WTC11 (cell line): ENCODE data around the gene PEX7.

ENCODE experiments used
- ETV6 ChIP-seq: sonication (generic); formaldehyde crosslinking; IDR thresholded peaks from 2 replicates; pipeline ENCODE4 v1.8.1; 2022; ENCODE audit warnings: mild to moderate bottlenecking, missing genetic modification reagents
- FOXJ3 ChIP-seq: sonication (generic); formaldehyde crosslinking; IDR thresholded peaks from 2 replicates; pipeline ENCODE4 v1.9.0; 2021; ENCODE audit warnings: missing genetic modification reagents, mild to moderate bottlenecking, borderline replicate concordance
- NFE2L1 ChIP-seq: sonication (generic); formaldehyde crosslinking; IDR thresholded peaks from 2 replicates; pipeline ENCODE4 v1.8.1; 2023; ENCODE audit warnings: missing genetic modification reagents
- TEAD4 ChIP-seq: sonication (generic); formaldehyde crosslinking; IDR thresholded peaks from 2 replicates; pipeline ENCODE4 v1.8.0; 2022; ENCODE audit warnings: mild to moderate bottlenecking, missing genetic modification reagents
- TP53 ChIP-seq: sonication (generic); formaldehyde crosslinking; IDR thresholded peaks from 2 replicates; pipeline ENCODE4 v1.8.1; 2023; ENCODE audit warnings: mild to moderate bottlenecking, missing genetic modification reagents
- ZNF416 ChIP-seq: fragments of 250-450 bp; sonication (Bioruptor Pico); IDR thresholded peaks from 2 replicates; pipeline ENCODE4 v1.9.0; 2021; ENCODE audit warnings: mild to moderate bottlenecking, inconsistent platforms
- TF ChIP-seq, protein P1 (sequence below): sonication (generic); formaldehyde crosslinking; IDR thresholded peaks from 2 replicates; pipeline ENCODE4 v1.8.0; 2022; ENCODE audit warnings: mild to moderate bottlenecking, missing genetic modification reagents
- TF ChIP-seq, protein P2 (sequence below): fragments of 200-600 bp; IDR thresholded peaks from 2 replicates; pipeline ENCODE4 v1.8.0; 2022; ENCODE audit warnings: antibody characterized with exemption
- TF ChIP-seq, protein P3 (sequence below): sonication (generic); formaldehyde crosslinking; IDR thresholded peaks from 2 replicates; pipeline ENCODE4 v1.8.1; 2023; ENCODE audit warnings: mild to moderate bottlenecking, missing genetic modification reagents, moderate library complexity
- TF ChIP-seq, protein P4 (sequence below): sonication (generic); formaldehyde crosslinking; IDR thresholded peaks from 2 replicates; pipeline ENCODE4 v1.8.0; 2022; ENCODE audit warnings: mild to moderate bottlenecking, missing genetic modification reagents

DNA sequence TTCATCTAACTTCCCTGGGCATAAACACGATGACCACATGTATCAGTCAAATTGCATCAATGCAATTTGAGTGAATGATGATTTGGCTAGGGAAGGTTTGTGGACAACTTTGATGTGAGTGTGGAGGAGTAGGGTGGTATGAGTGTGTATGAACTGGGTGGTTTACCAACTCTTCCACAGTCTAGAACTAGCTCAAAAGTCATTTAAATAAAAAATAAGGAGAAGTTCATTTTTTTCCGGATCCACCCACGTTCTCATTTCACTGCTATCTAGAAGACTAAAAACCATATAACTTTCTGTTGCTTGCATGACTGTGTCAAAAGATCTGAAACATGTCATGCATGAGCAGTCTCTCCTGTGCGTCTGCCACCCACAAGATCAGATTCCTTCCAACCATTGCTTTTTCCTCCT is 123.3 kb downstream of the PEX7 start:
- TF ChIP-seq, protein P1, sequence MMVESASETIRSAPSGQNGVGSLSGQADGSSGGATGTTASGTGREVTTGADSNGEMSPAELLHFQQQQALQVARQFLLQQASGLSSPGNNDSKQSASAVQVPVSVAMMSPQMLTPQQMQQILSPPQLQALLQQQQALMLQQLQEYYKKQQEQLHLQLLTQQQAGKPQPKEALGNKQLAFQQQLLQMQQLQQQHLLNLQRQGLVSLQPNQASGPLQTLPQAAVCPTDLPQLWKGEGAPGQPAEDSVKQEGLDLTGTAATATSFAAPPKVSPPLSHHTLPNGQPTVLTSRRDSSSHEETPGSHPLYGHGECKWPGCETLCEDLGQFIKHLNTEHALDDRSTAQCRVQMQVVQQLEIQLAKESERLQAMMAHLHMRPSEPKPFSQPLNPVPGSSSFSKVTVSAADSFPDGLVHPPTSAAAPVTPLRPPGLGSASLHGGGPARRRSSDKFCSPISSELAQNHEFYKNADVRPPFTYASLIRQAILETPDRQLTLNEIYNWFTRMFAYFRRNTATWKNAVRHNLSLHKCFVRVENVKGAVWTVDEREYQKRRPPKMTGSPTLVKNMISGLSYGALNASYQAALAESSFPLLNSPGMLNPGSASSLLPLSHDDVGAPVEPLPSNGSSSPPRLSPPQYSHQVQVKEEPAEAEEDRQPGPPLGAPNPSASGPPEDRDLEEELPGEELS (CRISPR knock-in tag): no peak
- TF ChIP-seq, protein P2, sequence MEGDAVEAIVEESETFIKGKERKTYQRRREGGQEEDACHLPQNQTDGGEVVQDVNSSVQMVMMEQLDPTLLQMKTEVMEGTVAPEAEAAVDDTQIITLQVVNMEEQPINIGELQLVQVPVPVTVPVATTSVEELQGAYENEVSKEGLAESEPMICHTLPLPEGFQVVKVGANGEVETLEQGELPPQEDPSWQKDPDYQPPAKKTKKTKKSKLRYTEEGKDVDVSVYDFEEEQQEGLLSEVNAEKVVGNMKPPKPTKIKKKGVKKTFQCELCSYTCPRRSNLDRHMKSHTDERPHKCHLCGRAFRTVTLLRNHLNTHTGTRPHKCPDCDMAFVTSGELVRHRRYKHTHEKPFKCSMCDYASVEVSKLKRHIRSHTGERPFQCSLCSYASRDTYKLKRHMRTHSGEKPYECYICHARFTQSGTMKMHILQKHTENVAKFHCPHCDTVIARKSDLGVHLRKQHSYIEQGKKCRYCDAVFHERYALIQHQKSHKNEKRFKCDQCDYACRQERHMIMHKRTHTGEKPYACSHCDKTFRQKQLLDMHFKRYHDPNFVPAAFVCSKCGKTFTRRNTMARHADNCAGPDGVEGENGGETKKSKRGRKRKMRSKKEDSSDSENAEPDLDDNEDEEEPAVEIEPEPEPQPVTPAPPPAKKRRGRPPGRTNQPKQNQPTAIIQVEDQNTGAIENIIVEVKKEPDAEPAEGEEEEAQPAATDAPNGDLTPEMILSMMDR: no peak
- TF ChIP-seq ZNF416: no peak
- no peak for TF ChIP-seq FOXJ3 (CRISPR knock-in tag)
- no peak for TF ChIP-seq NFE2L1
- no peak for TF ChIP-seq TP53 (CRISPR knock-in tag)
- no peak for TF ChIP-seq ETV6 (CRISPR knock-in tag)
- no peak for TF ChIP-seq TEAD4 (CRISPR knock-in tag)
- TF ChIP-seq, protein P3, sequence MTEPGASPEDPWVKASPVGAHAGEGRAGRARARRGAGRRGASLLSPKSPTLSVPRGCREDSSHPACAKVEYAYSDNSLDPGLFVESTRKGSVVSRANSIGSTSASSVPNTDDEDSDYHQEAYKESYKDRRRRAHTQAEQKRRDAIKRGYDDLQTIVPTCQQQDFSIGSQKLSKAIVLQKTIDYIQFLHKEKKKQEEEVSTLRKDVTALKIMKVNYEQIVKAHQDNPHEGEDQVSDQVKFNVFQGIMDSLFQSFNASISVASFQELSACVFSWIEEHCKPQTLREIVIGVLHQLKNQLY (CRISPR knock-in tag): no peak
- TF ChIP-seq, protein P4, sequence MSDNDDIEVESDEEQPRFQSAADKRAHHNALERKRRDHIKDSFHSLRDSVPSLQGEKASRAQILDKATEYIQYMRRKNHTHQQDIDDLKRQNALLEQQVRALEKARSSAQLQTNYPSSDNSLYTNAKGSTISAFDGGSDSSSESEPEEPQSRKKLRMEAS (CRISPR knock-in tag): no peak
